Tibial nerve (tissue), 4 donors: Measurements from ENCODE around the gene ADGRE2. TPM values are rescaled to one million over a fixed set of nuclear protein-coding genes. Genes with fewer than 3 reads are reported as not detected.

ENCODE experiments used
- DNase-seq, 2 donors: peaks; one replicate each; pipeline ENCODE4 v3.0.0-alpha.2; 2019; ENCODE audit warnings: low spot score in 2 of 2
- H3K27ac ChIP-seq, 4 donors: fragments of 200-600 bp; sonication (generic) in 3 of 4; one replicate each; pipeline ENCODE4 v1.5.1; 2017 to 2019; ENCODE audit warnings: mild to moderate bottlenecking in 1 of 4
- H3K27me3 ChIP-seq, 2 donors: fragments of 200-600 bp; sonication (generic) in 1 of 2; one replicate each; pipeline versions ENCODE4 v1.5.1 to v1.6.0; 2017 to 2019
- H3K36me3 ChIP-seq, 3 donors: fragments of 200-600 bp; sonication (generic); one replicate each; pipeline ENCODE4 v1.5.1; 2018 to 2019
- H3K4me1 ChIP-seq, 4 donors: fragments of 200-600 bp; sonication (generic) in 3 of 4; one replicate each; pipeline ENCODE4 v1.5.1; 2017 to 2019
- H3K4me3 ChIP-seq, 4 donors: fragments of 200-600 bp; sonication (generic) in 3 of 4; one replicate each; pipeline ENCODE4 v1.5.1; 2017 to 2019; ENCODE audit warnings: mild to moderate bottlenecking in 1 of 4, moderate library complexity in 1 of 4
- H3K9me3 ChIP-seq, 4 donors: fragments of 200-600 bp; sonication (generic) in 3 of 4; one replicate each; pipeline ENCODE4 v1.5.1; 2017 to 2019
- CTCF ChIP-seq, 5 experiments: fragments of 200-600 bp in 3 of 5; fragments of 450-650 bp in 2 of 5; sonication (generic) in 3 of 5; IDR thresholded peaks; one replicate each; pipeline ENCODE4 v1.5.1; 2016 to 2019; ENCODE audit warnings: antibody characterized with exemption in 5 of 5, mild to moderate bottlenecking in 3 of 5, moderate library complexity in 2 of 5
- EP300 ChIP-seq, 2 donors: sonication (generic); formaldehyde crosslinking; IDR thresholded peaks; one replicate each; pipeline ENCODE4 v1.6.1; 2017; ENCODE audit warnings: antibody characterized with exemption in 2 of 2, mild to moderate bottlenecking in 1 of 2
- POLR2A ChIP-seq, 2 donors: fragments of 450-650 bp; IDR thresholded peaks; one replicate each; pipeline ENCODE4 v1.6.1; 2017; ENCODE audit warnings: antibody characterized with exemption in 2 of 2, mild to moderate bottlenecking in 2 of 2, moderate library complexity in 2 of 2
- WGBS, 2 donors: methylation state at CpG; one replicate each; pipeline ENCODE4 v1.1.5; 2018; 5-methylcytosine and 5-hydroxymethylcytosine counted together
- total RNA-seq, 4 donors: library from RNA; depleted of rRNA; stranded (reverse); fragments of >200 nt; gene quantifications; one replicate each; pipeline ENCODE4 v1.1.0, GENCODE V29; 2016

The ADGRE2 gene
- total RNA-seq, 4 donors from 2014 or later = 1.3 to 6.0 (median 4.0) TPM

GRCh38 chr19:14719162-14719561, 59.2 kb downstream of the ADGRE2 start:
- Histone ChIP-seq H3K4me3 (no peak overlapping the region), H3K9me3 (peaks cover 17 to 100% (median 61%) of the 10 kb centered on the region in 4 donors), H3K27ac (no peak overlapping the region), H3K36me3 (peaks cover 33 to 100% (median 52%) of the 10 kb centered on the region in 3 donors), H3K4me1 (no peaks in the 10 kb centered on the region), H3K27me3 (no peaks in the 10 kb centered on the region)
- no peak for TF ChIP-seq EP300 (IDR thresholded peaks at IDR 0.05)
- no peak for TF ChIP-seq POLR2A (IDR thresholded peaks at IDR 0.05)
- no peak for TF ChIP-seq CTCF (IDR thresholded peaks at IDR 0.05)
- 98 to 99% methylated on average over 3 of the region's 3 CpGs for WGBS, 2 donors
- no peak for DNase-seq

GRCh38 chr19:14718522-14719116, 59.7 kb downstream of the ADGRE2 start:
- TF ChIP-seq POLR2A (IDR thresholded peaks at IDR 0.05) = no peak

GRCh38 chr19:14715841-14716240, 62.5 kb downstream of the ADGRE2 start:
- Histone ChIP-seq H3K36me3 (peaks cover 33 to 100% (median 69%) of the 10 kb centered on the region in 3 donors), H3K27ac (no peak overlapping the region), H3K27me3 (no peaks in the 10 kb centered on the region), H3K4me3 (no peak overlapping the region), H3K9me3 (peaks cover 17 to 100% (median 41%) of the 10 kb centered on the region in 4 donors), H3K4me1 (no peaks in the 10 kb centered on the region)
- 97% methylated on average over 2 to 4 of the region's 4 CpGs for WGBS, 2 donors
- TF ChIP-seq CTCF (IDR thresholded peaks at IDR 0.05) (no peak), EP300 (IDR thresholded peaks at IDR 0.05) (no peak), POLR2A (IDR thresholded peaks at IDR 0.05) (no peak)
- DNase-seq = no peak

More at GRCh38 chr19:14718522-14719116, 59.7 kb downstream of the ADGRE2 start:
- DNase-seq = no peak
- no peak overlapping the region for H3K4me3 ChIP-seq
- H3K27ac ChIP-seq = no peak overlapping the region
- 90 to 95% methylated on average over 17 to 18 of the region's 18 CpGs for WGBS, 2 donors
- peaks cover 33 to 100% (median 57%) of the 10 kb centered on the region in 3 donors for H3K36me3 ChIP-seq
- H3K4me1 ChIP-seq = no peaks in the 10 kb centered on the region
- H3K27me3 ChIP-seq = no peaks in the 10 kb centered on the region
- peaks cover 17 to 100% (median 58%) of the 10 kb centered on the region in 4 donors for H3K9me3 ChIP-seq

- 87 to 95% methylated on average over 6 of the region's 6 CpGs for WGBS, 2 donors
- Histone ChIP-seq H3K4me1 (no peaks in the 10 kb centered on the region), H3K36me3 (peaks cover 27 to 100% (median 86%) of the 10 kb centered on the region in 3 donors), H3K27me3 (no peaks in the 10 kb centered on the region), H3K4me3 (no peak overlapping the region), H3K9me3 (peaks cover 0 to 5% (median 0%) of the 10 kb centered on the region in 4 donors), H3K27ac (no peak overlapping the region)
- DNase-seq = no peak
- TF ChIP-seq POLR2A (IDR thresholded peaks at IDR 0.05) = no peak
Observed at GRCh38 chr19:14704450-14704849, 73.9 kb downstream of the ADGRE2 start.

GRCh38 chr19:14703833-14704232, 74.5 kb downstream of the ADGRE2 start:
- Histone ChIP-seq H3K9me3 (peaks cover 0 to 5% (median 0%) of the 10 kb centered on the region in 4 donors), H3K4me3 (no peak overlapping the region), H3K27ac (no peak overlapping the region), H3K4me1 (no peaks in the 10 kb centered on the region), H3K27me3 (no peaks in the 10 kb centered on the region), H3K36me3 (peaks cover 22 to 100% (median 84%) of the 10 kb centered on the region in 3 donors)
- no peak for TF ChIP-seq POLR2A (IDR thresholded peaks at IDR 0.05)
- TF ChIP-seq EP300 (IDR thresholded peaks at IDR 0.05) = no peak
- no peak for TF ChIP-seq CTCF (IDR thresholded peaks at IDR 0.05)
- 90 to 98% methylated on average over 6 of the region's 6 CpGs for WGBS, 2 donors
- DNase-seq = no peak

- no peaks in the 10 kb centered on the region for H3K4me1 ChIP-seq
- H3K4me3 ChIP-seq = no peak overlapping the region
- no peak for DNase-seq
- H3K36me3 ChIP-seq = peaks cover 18 to 100% (median 68%) of the 10 kb centered on the region in 3 donors
- peaks cover 0 to 5% (median 0%) of the 10 kb centered on the region in 4 donors for H3K9me3 ChIP-seq
- WGBS, 2 donors = 98 to 99% methylated on average over 9 of the region's 9 CpGs
- no peaks in the 10 kb centered on the region for H3K27me3 ChIP-seq
- no peak overlapping the region for H3K27ac ChIP-seq
- TF ChIP-seq CTCF (IDR thresholded peaks at IDR 0.05) (no peak), POLR2A (IDR thresholded peaks at IDR 0.05) (no peak), EP300 (IDR thresholded peaks at IDR 0.05) (no peak)
Observed at GRCh38 chr19:14700711-14701375, 77.5 kb downstream of the ADGRE2 start.
